Mononuclear cell (primary cell): Measurements from ENCODE around the gene RPL5. TPM values are rescaled to one million over a fixed set of nuclear protein-coding genes. Genes with fewer than 3 reads are reported as not detected.

Source experiments
- H3K27me3 ChIP-seq: 2 replicates; pipeline ENCODE4 v1.6.0; 2011; ENCODE audit warnings: low read length, control low read depth; ENCODE audit not compliant: insufficient read depth
- H3K4me1 ChIP-seq: 2 replicates; pipeline ENCODE4 v1.5.1; 2011; ENCODE audit warnings: mild to moderate bottlenecking, low read length, control low read depth; ENCODE audit not compliant: insufficient read depth
- H3K4me3 ChIP-seq: 2 replicates; pipeline ENCODE4 v1.5.1; 2011; ENCODE audit warnings: mild to moderate bottlenecking, low read length, moderate library complexity
- H3K9me3 ChIP-seq: 2 replicates; pipeline ENCODE4 v1.5.1; 2011; ENCODE audit warnings: low read depth, mild to moderate bottlenecking, control low read depth, low read length
- total RNA-seq: library from RNA; depleted of rRNA; stranded (reverse); fragments of >200 nt; gene quantifications from one replicate; pipeline ENCODE4 v1.2.3, GENCODE V29; 2012

Gene RPL5
- total RNA-seq, 1 donor = 1,966 TPM

GRCh38 chr1:92838519-92838918 lies 6.7 kb downstream of the RPL5 start:
- no peaks in the 10 kb centered on the region for H3K27me3 ChIP-seq
- no peaks in the 10 kb centered on the region for H3K9me3 ChIP-seq
- H3K4me1 ChIP-seq = peaks cover 34% of the 10 kb centered on the region
- H3K4me3 ChIP-seq = no peak overlapping the region

GRCh38 chr1:92839442-92839841 lies 7.6 kb downstream of the RPL5 start:
- Histone ChIP-seq H3K4me1 (peaks cover 25% of the 10 kb centered on the region), H3K9me3 (no peaks in the 10 kb centered on the region), H3K4me3 (no peak overlapping the region), H3K27me3 (no peaks in the 10 kb centered on the region)

- Histone ChIP-seq H3K4me1 (peaks cover 16% of the 10 kb centered on the region), H3K9me3 (no peaks in the 10 kb centered on the region), H3K4me3 (no peak overlapping the region), H3K27me3 (no peaks in the 10 kb centered on the region)
Measured at GRCh38 chr1:92840600-92840999, 8.8 kb downstream of the RPL5 start.

- Histone ChIP-seq H3K4me3 (no peak overlapping the region), H3K4me1 (peaks cover 11% of the 10 kb centered on the region), H3K9me3 (no peaks in the 10 kb centered on the region), H3K27me3 (no peaks in the 10 kb centered on the region)
Measured at GRCh38 chr1:92842082-92843045, 10.5 kb downstream of the RPL5 start.

- Histone ChIP-seq H3K4me1 (peaks cover 11% of the 10 kb centered on the region), H3K9me3 (no peaks in the 10 kb centered on the region), H3K27me3 (no peaks in the 10 kb centered on the region), H3K4me3 (no peak overlapping the region)
Measured at GRCh38 chr1:92843046-92843423, 11.2 kb downstream of the RPL5 start.

- Histone ChIP-seq H3K27me3 (no peaks in the 10 kb centered on the region), H3K4me3 (no peak overlapping the region), H3K4me1 (peaks cover 11% of the 10 kb centered on the region), H3K9me3 (no peaks in the 10 kb centered on the region)
Measured at GRCh38 chr1:92843429-92844352, 11.9 kb downstream of the RPL5 start.

GRCh38 chr1:92844439-92844838 lies 12.6 kb downstream of the RPL5 start:
- Histone ChIP-seq H3K9me3 (no peaks in the 10 kb centered on the region), H3K4me1 (peaks cover 6% of the 10 kb centered on the region), H3K4me3 (no peak overlapping the region), H3K27me3 (no peaks in the 10 kb centered on the region)

- H3K4me3 ChIP-seq = no peak overlapping the region
- H3K4me1 ChIP-seq = no peaks in the 10 kb centered on the region
Measured at GRCh38 chr1:92845908-92846307, 14.1 kb downstream of the RPL5 start.

GRCh38 chr1:92848201-92848600 lies 16.4 kb downstream of the RPL5 start:
- H3K4me1 ChIP-seq = peaks cover 17% of the 10 kb centered on the region
- H3K9me3 ChIP-seq = no peaks in the 10 kb centered on the region
- H3K27me3 ChIP-seq = no peaks in the 10 kb centered on the region
- H3K4me3 ChIP-seq = no peak overlapping the region

More at GRCh38 chr1:92845908-92846307, 14.1 kb downstream of the RPL5 start:
- no peaks in the 10 kb centered on the region for H3K9me3 ChIP-seq
- no peaks in the 10 kb centered on the region for H3K27me3 ChIP-seq

GRCh38 chr1:92850019-92850418 lies 18.2 kb downstream of the RPL5 start:
- Histone ChIP-seq H3K27me3 (no peaks in the 10 kb centered on the region), H3K9me3 (no peaks in the 10 kb centered on the region), H3K4me1 (peaks cover 32% of the 10 kb centered on the region), H3K4me3 (no peak overlapping the region)

GRCh38 chr1:92851729-92852128 lies 19.9 kb downstream of the RPL5 start:
- H3K27me3 ChIP-seq = no peaks in the 10 kb centered on the region
- no peaks in the 10 kb centered on the region for H3K9me3 ChIP-seq
- no peak overlapping the region for H3K4me3 ChIP-seq
- peaks cover 32% of the 10 kb centered on the region for H3K4me1 ChIP-seq

GRCh38 chr1:92853299-92853698 lies 21.5 kb downstream of the RPL5 start:
- Histone ChIP-seq H3K4me1 (peaks cover 32% of the 10 kb centered on the region), H3K27me3 (no peaks in the 10 kb centered on the region), H3K9me3 (no peaks in the 10 kb centered on the region), H3K4me3 (no peak overlapping the region)

GRCh38 chr1:92854101-92854785 lies 22.4 kb downstream of the RPL5 start:
- no peaks in the 10 kb centered on the region for H3K9me3 ChIP-seq
- peaks cover 33% of the 10 kb centered on the region for H3K4me1 ChIP-seq
- no peaks in the 10 kb centered on the region for H3K27me3 ChIP-seq
- H3K4me3 ChIP-seq = no peak overlapping the region

- Histone ChIP-seq H3K4me3 (no peak overlapping the region), H3K9me3 (no peaks in the 10 kb centered on the region), H3K4me1 (peaks cover 36% of the 10 kb centered on the region), H3K27me3 (no peaks in the 10 kb centered on the region)
Measured at GRCh38 chr1:92855236-92855635, 23.4 kb downstream of the RPL5 start.

- Histone ChIP-seq H3K27me3 (no peaks in the 10 kb centered on the region), H3K4me1 (peaks cover 24% of the 10 kb centered on the region), H3K9me3 (no peaks in the 10 kb centered on the region), H3K4me3 (no peak overlapping the region)
Measured at GRCh38 chr1:92857817-92858216, 26.0 kb downstream of the RPL5 start.
